ENCODE results near the gene ORC6.

Gene ORC6

GRCh38 chr16:46706642-46707041 is 17.2 kb downstream of the ORC6 start:
- H2AFZ ChIP-seq (ENCODE audit: low read length): no peak overlapping the region
- H3K4me1 ChIP-seq (ENCODE audit: low read length): no peaks in the 10 kb centered on the region
- no peaks in the 10 kb centered on the region for H3K27me3 ChIP-seq (replicated peaks; ENCODE audit: insufficient read depth, low read length)
- H3K27ac ChIP-seq (ENCODE audit: low read length): no peak overlapping the region
- no peaks in the 10 kb centered on the region for H3F3A ChIP-seq (ENCODE audit: insufficient read depth, low read length)
- H3K9ac ChIP-seq (ENCODE audit: low read length): no peak overlapping the region
- no peaks in the 10 kb centered on the region for H3K79me2 ChIP-seq (ENCODE audit: low read length)
- DNase-seq: no peak
- TF ChIP-seq, protein P1, sequence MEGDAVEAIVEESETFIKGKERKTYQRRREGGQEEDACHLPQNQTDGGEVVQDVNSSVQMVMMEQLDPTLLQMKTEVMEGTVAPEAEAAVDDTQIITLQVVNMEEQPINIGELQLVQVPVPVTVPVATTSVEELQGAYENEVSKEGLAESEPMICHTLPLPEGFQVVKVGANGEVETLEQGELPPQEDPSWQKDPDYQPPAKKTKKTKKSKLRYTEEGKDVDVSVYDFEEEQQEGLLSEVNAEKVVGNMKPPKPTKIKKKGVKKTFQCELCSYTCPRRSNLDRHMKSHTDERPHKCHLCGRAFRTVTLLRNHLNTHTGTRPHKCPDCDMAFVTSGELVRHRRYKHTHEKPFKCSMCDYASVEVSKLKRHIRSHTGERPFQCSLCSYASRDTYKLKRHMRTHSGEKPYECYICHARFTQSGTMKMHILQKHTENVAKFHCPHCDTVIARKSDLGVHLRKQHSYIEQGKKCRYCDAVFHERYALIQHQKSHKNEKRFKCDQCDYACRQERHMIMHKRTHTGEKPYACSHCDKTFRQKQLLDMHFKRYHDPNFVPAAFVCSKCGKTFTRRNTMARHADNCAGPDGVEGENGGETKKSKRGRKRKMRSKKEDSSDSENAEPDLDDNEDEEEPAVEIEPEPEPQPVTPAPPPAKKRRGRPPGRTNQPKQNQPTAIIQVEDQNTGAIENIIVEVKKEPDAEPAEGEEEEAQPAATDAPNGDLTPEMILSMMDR (IDR thresholded peaks at IDR 0.05; ENCODE audit: low read length): no peak
- no peak for TF ChIP-seq EZH2 (optimal IDR thresholded peaks at IDR 0.05; ENCODE audit: low read depth, low read length)
- no peak for TF ChIP-seq EZH2phosphoT487 (IDR thresholded peaks at IDR 0.05; ENCODE audit: low read length)
- H3K4me3 ChIP-seq (ENCODE audit: low read length): no peak overlapping the region
- no peaks in the 10 kb centered on the region for H4K20me1 ChIP-seq (ENCODE audit: insufficient read depth, low read length)
- no peak overlapping the region for H3K4me2 ChIP-seq (ENCODE audit: low read depth, low read length)
- H3K36me3 ChIP-seq (replicated peaks; ENCODE audit: insufficient read depth, low read length): no peaks in the 10 kb centered on the region
- no peaks in the 10 kb centered on the region for H3K9me2 ChIP-seq (replicated peaks; ENCODE audit: insufficient read depth, low read length)
- H3K9me3 ChIP-seq (replicated peaks; ENCODE audit: insufficient read depth, low read length): no peaks in the 10 kb centered on the region

- Histone ChIP-seq H3K27me3 (replicated peaks; ENCODE audit: insufficient read depth, low read length) (no peaks in the 10 kb centered on the region), H3K79me2 (ENCODE audit: low read length) (no peaks in the 10 kb centered on the region), H3K9me3 (replicated peaks; ENCODE audit: insufficient read depth, low read length) (no peaks in the 10 kb centered on the region), H3K4me3 (ENCODE audit: low read length) (no peak overlapping the region), H3K9me2 (replicated peaks; ENCODE audit: insufficient read depth, low read length) (no peaks in the 10 kb centered on the region), H3F3A (ENCODE audit: insufficient read depth, low read length) (no peaks in the 10 kb centered on the region), H3K27ac (ENCODE audit: low read length) (no peak overlapping the region), H4K20me1 (ENCODE audit: insufficient read depth, low read length) (no peaks in the 10 kb centered on the region), H3K36me3 (replicated peaks; ENCODE audit: insufficient read depth, low read length) (no peaks in the 10 kb centered on the region), H2AFZ (ENCODE audit: low read length) (no peak overlapping the region), H3K4me2 (ENCODE audit: low read depth, low read length) (no peak overlapping the region), H3K4me1 (ENCODE audit: low read length) (no peaks in the 10 kb centered on the region; the same call in 1 of the 2 replicates), H3K9ac (ENCODE audit: low read length) (no peak overlapping the region)
- TF ChIP-seq EZH2phosphoT487 (IDR thresholded peaks at IDR 0.05; ENCODE audit: low read length) (no peak), EZH2 (optimal IDR thresholded peaks at IDR 0.05; ENCODE audit: low read depth, low read length) (no peak)
- TF ChIP-seq, protein P1 (IDR thresholded peaks at IDR 0.05; ENCODE audit: low read length): no peak
- no peak for DNase-seq
Measured at GRCh38 chr16:46709469-46710005, 20.1 kb downstream of the ORC6 start.

DNA sequence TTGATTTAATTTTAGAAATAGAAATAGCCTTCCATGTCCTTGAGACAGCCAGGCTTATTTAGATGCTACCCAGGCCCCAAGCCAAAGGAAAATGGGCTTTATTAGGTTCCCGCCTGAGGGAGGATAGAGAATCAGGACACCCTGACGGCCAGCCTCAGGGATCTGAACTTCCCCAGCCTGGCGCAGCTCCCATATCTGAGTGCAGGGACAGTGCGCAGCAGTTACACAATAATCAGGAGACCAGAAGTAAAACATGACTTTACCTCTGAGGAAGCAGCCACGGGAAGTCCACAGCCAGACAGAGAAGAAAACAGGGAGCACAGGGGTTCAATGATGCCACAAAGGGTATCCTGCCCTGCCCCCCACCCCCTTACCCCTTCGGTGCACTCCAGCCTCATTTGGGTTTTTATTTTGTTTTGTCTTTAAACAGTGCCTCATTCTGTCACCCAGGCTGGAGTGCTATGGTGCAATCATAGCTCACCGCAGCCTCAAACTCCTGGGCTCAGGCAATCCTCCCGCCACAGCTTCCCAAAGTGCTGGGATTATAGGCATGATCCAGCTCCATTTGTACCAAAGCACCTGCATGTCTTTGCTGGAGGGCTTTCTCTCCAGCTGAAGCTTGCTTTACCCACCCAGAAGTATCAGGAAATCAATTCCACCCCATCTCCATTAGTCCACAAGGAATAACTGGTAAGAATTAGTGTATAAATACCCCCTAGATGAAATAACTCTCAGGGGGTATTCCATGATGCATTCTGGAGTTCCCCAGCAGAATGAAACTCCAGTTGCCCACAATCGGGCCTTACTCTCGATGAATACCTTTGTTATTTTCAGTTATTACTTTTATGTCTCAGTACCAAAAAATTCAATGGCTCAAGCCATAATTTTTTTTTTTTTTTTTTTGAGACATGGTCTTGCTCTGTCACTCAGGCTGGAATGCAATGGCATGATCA is 21.9 kb downstream of the ORC6 start:
- Histone ChIP-seq H3K9me3 (replicated peaks; ENCODE audit: insufficient read depth, low read length) (no peaks in the 10 kb centered on the region), H3K4me2 (ENCODE audit: low read depth, low read length) (no peak overlapping the region)

More for the DNA sequence above, 21.9 kb downstream of the ORC6 start:
- no peak overlapping the region for H3K4me3 ChIP-seq (ENCODE audit: low read length)
- H3K27me3 ChIP-seq (replicated peaks; ENCODE audit: insufficient read depth, low read length): no peaks in the 10 kb centered on the region
- H3K36me3 ChIP-seq (replicated peaks; ENCODE audit: insufficient read depth, low read length): no peaks in the 10 kb centered on the region
- H2AFZ ChIP-seq (ENCODE audit: low read length): no peak overlapping the region
- no peaks in the 10 kb centered on the region for H4K20me1 ChIP-seq (ENCODE audit: insufficient read depth, low read length)
- H3K9me2 ChIP-seq (replicated peaks; ENCODE audit: insufficient read depth, low read length): no peaks in the 10 kb centered on the region
- TF ChIP-seq, protein P1 (IDR thresholded peaks at IDR 0.05; ENCODE audit: low read length): no peak
- TF ChIP-seq EZH2 (optimal IDR thresholded peaks at IDR 0.05; ENCODE audit: low read depth, low read length): no peak
- no peak for TF ChIP-seq EZH2phosphoT487 (IDR thresholded peaks at IDR 0.05; ENCODE audit: low read length)
- H3K27ac ChIP-seq (ENCODE audit: low read length): no peak overlapping the region
- H3F3A ChIP-seq (ENCODE audit: insufficient read depth, low read length): no peaks in the 10 kb centered on the region
- no peak for DNase-seq
- no peaks in the 10 kb centered on the region for H3K79me2 ChIP-seq (ENCODE audit: low read length)
- H3K4me1 ChIP-seq (ENCODE audit: low read length): no peaks in the 10 kb centered on the region; the same call in 1 of the 2 replicates
- H3K9ac ChIP-seq (ENCODE audit: low read length): no peak overlapping the region

Data from MM.1S (cell line).